Measurements from ENCODE around the gene MOCS3.
A peak's percentile ranks its signal among the peaks of the same experiment; 100 is the strongest.

MOCS3 gene

GRCh38 chr20:50982363-50982762 is 23.7 kb downstream of the MOCS3 start:
- DNase-seq (ENCODE audit: low spot score) = peak; percentile 89

GRCh38 chr20:50983321-50983720 is 24.7 kb downstream of the MOCS3 start:
- no peak for DNase-seq (ENCODE audit: low spot score)

- peak; percentile 83 for DNase-seq (ENCODE audit: low spot score)
Measured at GRCh38 chr20:50987493-50988210, 29.0 kb downstream of the MOCS3 start.

- no peak for DNase-seq (ENCODE audit: low spot score)
Measured at GRCh38 chr20:50991076-50991475, 32.5 kb downstream of the MOCS3 start.

- DNase-seq (ENCODE audit: low spot score) = no peak
Measured at GRCh38 chr20:50992336-50992732, 33.7 kb downstream of the MOCS3 start.

- peak; percentile 77 for DNase-seq (ENCODE audit: low spot score)
Measured at GRCh38 chr20:50992733-50993457, 34.3 kb downstream of the MOCS3 start.

- DNase-seq (ENCODE audit: low spot score) = no peak
Measured at GRCh38 chr20:50993876-50994275, 35.3 kb downstream of the MOCS3 start.

- peak; percentile 43 for DNase-seq (ENCODE audit: low spot score)
Measured at GRCh38 chr20:50995506-50995905, 36.9 kb downstream of the MOCS3 start.

- DNase-seq (ENCODE audit: low spot score) = peak; percentile 63
Measured at GRCh38 chr20:50996901-50997865, 38.6 kb downstream of the MOCS3 start.

- DNase-seq (ENCODE audit: low spot score) = no peak
Measured at GRCh38 chr20:50999355-50999754, 40.7 kb downstream of the MOCS3 start.

- DNase-seq (ENCODE audit: low spot score) = no peak
Measured at GRCh38 chr20:51001430-51002265, 43.0 kb downstream of the MOCS3 start.

- DNase-seq (ENCODE audit: low spot score) = no peak
Measured at GRCh38 chr20:51002633-51003032, 44.0 kb downstream of the MOCS3 start.

- no peak for DNase-seq (ENCODE audit: low spot score)
Measured at GRCh38 chr20:51003753-51004152, 45.1 kb downstream of the MOCS3 start.

- DNase-seq (ENCODE audit: low spot score) = no peak
Measured at GRCh38 chr20:51004305-51004727, 45.7 kb downstream of the MOCS3 start.

- no peak for DNase-seq (ENCODE audit: low spot score)
Measured at GRCh38 chr20:51004781-51005180, 46.2 kb downstream of the MOCS3 start.

- no peak for DNase-seq (ENCODE audit: low spot score)
Measured at GRCh38 chr20:51005214-51005613, 46.6 kb downstream of the MOCS3 start.

- DNase-seq (ENCODE audit: low spot score) = no peak
Measured at GRCh38 chr20:51008718-51009117, 50.1 kb downstream of the MOCS3 start.

GRCh38 chr20:51009303-51010042 is 50.9 kb downstream of the MOCS3 start:
- DNase-seq (ENCODE audit: low spot score) = no peak

- DNase-seq (ENCODE audit: low spot score) = no peak
Measured at GRCh38 chr20:51010043-51010365, 51.4 kb downstream of the MOCS3 start.

- no peak for DNase-seq (ENCODE audit: low spot score)
Measured at GRCh38 chr20:51010932-51011331, 52.3 kb downstream of the MOCS3 start.

GRCh38 chr20:51011479-51011878 is 52.9 kb downstream of the MOCS3 start:
- DNase-seq (ENCODE audit: low spot score) = no peak
